A549 (cell line): ENCODE measurements around the gene CSTPP1. TPM values are rescaled to one million over a fixed set of nuclear protein-coding genes. Genes with fewer than 3 reads are reported as not detected.

ENCODE experiments used
- ATAC-seq, 2 experiments: fragments of 200-7000 bp in 1 of 2; fragments of >200 bp in 1 of 2; cut with Nextera tagmentation in 1 of 2; cut with Tn5 transposase in 1 of 2; 3 replicates each; pipeline versions ENCODE4 v1.8.0 to v1.9.1; 2018 to 2020; ENCODE audit warnings: mild to moderate bottlenecking in 1 of 2, moderate library complexity in 1 of 2
- CTCF ChIA-PET: fragments of 300-600 bp; sonication (Branson Sonifier 250); formaldehyde crosslinking; extraction: SDS; loops from one replicate; lab custom pipeline; 2021; ENCODE audit warnings: antibody characterized with exemption, inconsistent platforms; lab: Yijun Ruan, JAX
- POLR2A ChIA-PET: fragments of 350-600 bp; formaldehyde crosslinking; extraction: SDS; loops from one replicate; lab custom pipeline; 2021; ENCODE audit warnings: antibody characterized with exemption, inconsistent platforms; lab: Yijun Ruan, JAX
- DNase-seq, 2 experiments: peaks; one replicate each; pipeline versions ENCODE4 v3.0.0 to v3.0.0-alpha.2; 2011 to 2016; ENCODE audit warnings: low read depth in 1 of 2, low spot score in 1 of 2
- FAIRE-seq: peaks from 2 replicates; lab custom pipeline; 2011; peaks lifted over from hg19 to GRCh38; lab: Jason Lieb, UNC
- H3K27ac ChIP-seq, 2 experiments: fragments of >200 bp; sonication (Bioruptor Twin); formaldehyde crosslinking; 3 replicates each; pipeline ENCODE4 v1.5.1; 2016 to 2017
- H3K4me1 ChIP-seq: fragments of >200 bp; sonication (Bioruptor Twin); formaldehyde crosslinking; 3 replicates; pipeline ENCODE4 v1.6.1; 2016
- H3K4me2 ChIP-seq: fragments of >200 bp; sonication (Bioruptor Twin); formaldehyde crosslinking; 3 replicates; pipeline ENCODE4 v1.6.1; 2016
- H3K4me3 ChIP-seq: fragments of >200 bp; sonication (Bioruptor Twin); formaldehyde crosslinking; 3 replicates; pipeline ENCODE4 v1.5.1; 2016
- H3K9me3 ChIP-seq: fragments of >200 bp; sonication (Bioruptor Twin); formaldehyde crosslinking; 3 replicates; pipeline ENCODE4 v1.6.1; 2016
- BHLHE40 ChIP-seq: IDR thresholded peaks from 2 replicates; pipeline ENCODE4 v1.6.1; 2012; ENCODE audit warnings: low read depth, low read length, inconsistent platforms
- CHD2 ChIP-seq: fragments of 150-350 bp; IDR thresholded peaks from 2 replicates; pipeline ENCODE4 v1.6.1; 2014; ENCODE audit warnings: low read length; ENCODE audit not compliant: partially characterized antibody
- CHD4 ChIP-seq: fragments of 200-600 bp; sonication (generic); IDR thresholded peaks from 2 replicates; pipeline ENCODE4 v1.6.1; 2016; ENCODE audit warnings: antibody characterized with exemption, mild to moderate bottlenecking, borderline replicate concordance
- EHMT2 ChIP-seq: fragments of 200-600 bp; sonication (generic); IDR thresholded peaks from 2 replicates; pipeline ENCODE4 v1.6.1; 2016; ENCODE audit warnings: antibody characterized with exemption, low read depth, mild to moderate bottlenecking, moderate library complexity
- GATA3 ChIP-seq: IDR thresholded peaks from 2 replicates; pipeline ENCODE4 v1.6.1; 2012; ENCODE audit warnings: borderline replicate concordance
- HOXB5 ChIP-seq: fragments of 250-450 bp; sonication (Bioruptor Pico); IDR thresholded peaks from 2 replicates; pipeline ENCODE4 v1.5.0; 2020; ENCODE audit warnings: mild to moderate bottlenecking, moderate library complexity
- JUN ChIP-seq, 2 experiments: fragments of >200 bp; sonication (Bioruptor Twin); formaldehyde crosslinking; IDR thresholded peaks; 2 replicates in 1 of 2; 3 replicates in 1 of 2; pipeline ENCODE4 v1.6.1; 2016 to 2017
- KDM1A ChIP-seq: fragments of 200-600 bp; sonication (generic); IDR thresholded peaks from 2 replicates; pipeline ENCODE4 v1.6.1; 2016; ENCODE audit warnings: low read depth, mild to moderate bottlenecking
- KDM5A ChIP-seq: fragments of 200-600 bp; sonication (generic); IDR thresholded peaks from 2 replicates; pipeline ENCODE4 v1.6.1; 2016; ENCODE audit warnings: antibody characterized with exemption, mild to moderate bottlenecking
- MAFK ChIP-seq: fragments of 450-650 bp; IDR thresholded peaks from 2 replicates; pipeline ENCODE4 v1.6.1; 2014; ENCODE audit not compliant: partially characterized antibody
- MAZ ChIP-seq: fragments of 150-350 bp; IDR thresholded peaks from 2 replicates; pipeline ENCODE4 v1.6.1; 2014; ENCODE audit warnings: antibody characterized with exemption, low read depth, low read length, borderline replicate concordance
- MYC ChIP-seq: IDR thresholded peaks from 2 replicates; pipeline ENCODE4 v1.6.1; 2012; ENCODE audit warnings: mild to moderate bottlenecking, inconsistent platforms, low read length, improper control_type of control experiment, borderline replicate concordance
- NPAS2 ChIP-seq: fragments of 250-450 bp; sonication (Bioruptor Pico); IDR thresholded peaks from 2 replicates; pipeline ENCODE4 v1.8.0; 2022; ENCODE audit warnings: mild to moderate bottlenecking, moderate library complexity, borderline replicate concordance
- NR3C1 ChIP-seq: fragments of >200 bp; sonication (Bioruptor Twin); formaldehyde crosslinking; IDR thresholded peaks from 3 replicates; pipeline ENCODE4 v1.6.1; 2017
- POLR2A ChIP-seq: IDR thresholded peaks from 2 replicates; pipeline ENCODE4 v1.6.1; 2012; ENCODE audit warnings: mild to moderate bottlenecking, low read length
- POLR2AphosphoS2 ChIP-seq: conservative IDR thresholded peaks from 2 replicates; pipeline ENCODE4 v1.6.1; 2012; ENCODE audit warnings: low read length, improper control_type of control experiment, inconsistent platforms
- RFX5 ChIP-seq: fragments of 450-650 bp; IDR thresholded peaks from 2 replicates; pipeline ENCODE4 v1.7.1; 2014; ENCODE audit warnings: antibody characterized with exemption, mild to moderate bottlenecking, moderate library complexity
- SREBF2 ChIP-seq: fragments of 450-650 bp; IDR thresholded peaks from 2 replicates; pipeline ENCODE4 v1.6.1; 2014; ENCODE audit warnings: mild to moderate bottlenecking, moderate library complexity
- TFCP2L1 ChIP-seq: fragments of 250-450 bp; sonication (Bioruptor Pico); IDR thresholded peaks from 2 replicates; pipeline ENCODE4 v1.5.0; 2021; ENCODE audit warnings: mild to moderate bottlenecking
- WGBS: methylation state at CpG from one replicate; pipeline ENCODE4 v1.1.6; 2017; ENCODE audit errors: missing lambda C conversion rate; 5-methylcytosine and 5-hydroxymethylcytosine counted together
- polyA plus RNA-seq, 4 experiments: library from polyadenylated mRNA; depleted of rRNA in 3 of 4; stranded (reverse); fragments of >200 nt; fragmentation: RNase III in 1 of 4; extraction: RNeasy Plus Mini Kit Qiagen cat#74134 plus additional on column Dnase treatment in 1 of 4; gene quantifications; 2 replicates in 3 of 4; 3 replicates in 1 of 4; pipeline ENCODE4 v1.2.3, GENCODE V29; 2011 to 2017
- TF ChIP-seq, protein P1 (sequence below): fragments of 250-450 bp; sonication (Bioruptor Pico); IDR thresholded peaks from 2 replicates; pipeline ENCODE4 v1.5.0; 2020; ENCODE audit warnings: low read depth, mild to moderate bottlenecking, moderate library complexity
- TF ChIP-seq, protein P2 (sequence below): fragments of 450-650 bp; IDR thresholded peaks from 2 replicates; pipeline ENCODE4 v1.6.1; 2014; ENCODE audit warnings: antibody characterized with exemption
- TF ChIP-seq, protein P3 (sequence below): IDR thresholded peaks from 2 replicates; pipeline ENCODE4 v1.6.1; 2012
- TF ChIP-seq, protein P4 (sequence below): fragments of >200 bp; sonication (Bioruptor Twin); formaldehyde crosslinking; IDR thresholded peaks from 3 replicates; pipeline ENCODE4 v1.6.1; 2016
- TF ChIP-seq, protein P5 (sequence below): IDR thresholded peaks from 2 replicates; pipeline ENCODE4 v1.6.1; 2012; ENCODE audit warnings: low read depth, borderline replicate concordance
- TF ChIP-seq, protein P6 (sequence below): IDR thresholded peaks from 2 replicates; pipeline ENCODE4 v1.6.1; 2012
- TF ChIP-seq, protein P7 (sequence below): fragments of 150-350 bp; IDR thresholded peaks from 2 replicates; pipeline ENCODE4 v1.6.1; 2014; ENCODE audit warnings: low read depth, mild to moderate bottlenecking, low read length

CSTPP1 gene
- polyA plus RNA-seq, 2 of the 4 experiments (the other 2 are of a cell fraction): 31.5 to 34.5 TPM

DNA sequence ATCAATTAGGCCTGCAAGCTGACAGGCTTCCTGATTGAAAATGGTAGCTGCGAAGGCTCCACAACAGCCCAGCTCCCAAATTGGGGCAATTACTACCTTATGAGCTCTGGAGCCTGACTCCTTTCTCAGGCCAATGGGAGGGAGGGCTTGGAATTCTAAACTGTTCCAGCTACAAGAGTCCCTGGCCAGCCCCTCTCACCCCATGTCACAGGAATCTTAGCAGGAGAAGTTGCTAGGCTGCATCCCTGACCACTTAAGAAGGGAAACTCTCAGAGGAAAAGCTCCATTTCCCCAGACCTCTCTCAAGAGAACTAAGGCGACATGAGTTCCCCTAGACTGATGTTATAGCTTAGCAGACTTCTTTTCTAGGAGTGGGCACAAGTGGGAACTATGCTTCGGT, 23.1 kb upstream of the CSTPP1 start (continued):
- TF ChIP-seq, protein P1, sequence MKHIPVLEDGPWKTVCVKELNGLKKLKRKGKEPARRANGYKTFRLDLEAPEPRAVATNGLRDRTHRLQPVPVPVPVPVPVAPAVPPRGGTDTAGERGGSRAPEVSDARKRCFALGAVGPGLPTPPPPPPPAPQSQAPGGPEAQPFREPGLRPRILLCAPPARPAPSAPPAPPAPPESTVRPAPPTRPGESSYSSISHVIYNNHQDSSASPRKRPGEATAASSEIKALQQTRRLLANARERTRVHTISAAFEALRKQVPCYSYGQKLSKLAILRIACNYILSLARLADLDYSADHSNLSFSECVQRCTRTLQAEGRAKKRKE: no peak
- TF ChIP-seq CHD2: no peak
- TF ChIP-seq JUN (IDR thresholded peaks at IDR 0.05): no peak
- no peak for TF ChIP-seq MYC
- TF ChIP-seq POLR2A: no peak
- TF ChIP-seq, protein P2, sequence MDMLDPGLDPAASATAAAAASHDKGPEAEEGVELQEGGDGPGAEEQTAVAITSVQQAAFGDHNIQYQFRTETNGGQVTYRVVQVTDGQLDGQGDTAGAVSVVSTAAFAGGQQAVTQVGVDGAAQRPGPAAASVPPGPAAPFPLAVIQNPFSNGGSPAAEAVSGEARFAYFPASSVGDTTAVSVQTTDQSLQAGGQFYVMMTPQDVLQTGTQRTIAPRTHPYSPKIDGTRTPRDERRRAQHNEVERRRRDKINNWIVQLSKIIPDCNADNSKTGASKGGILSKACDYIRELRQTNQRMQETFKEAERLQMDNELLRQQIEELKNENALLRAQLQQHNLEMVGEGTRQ: no peak
- no peak for TF ChIP-seq HOXB5 (CRISPR knock-in tag)

DNA sequence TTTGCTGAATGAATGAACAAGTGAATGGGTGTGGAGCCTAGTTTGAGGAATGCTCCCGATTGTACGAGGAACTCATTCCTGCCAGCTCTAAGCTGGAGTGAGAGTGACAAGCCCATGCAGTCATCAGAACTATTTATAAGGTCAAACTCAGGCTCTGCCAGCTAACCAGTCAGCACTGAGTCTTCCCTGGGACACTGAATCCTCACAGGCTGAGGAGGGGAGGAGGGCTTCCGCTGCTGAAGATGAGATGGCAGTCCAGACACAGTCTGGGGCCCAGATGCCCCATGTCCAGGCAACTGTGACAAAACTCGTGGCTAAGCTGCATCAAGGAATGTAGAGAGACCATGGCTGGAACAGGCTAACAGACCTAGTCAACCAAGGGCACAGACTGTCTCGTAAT, 22.2 kb upstream of the CSTPP1 start:
- ATAC-seq (no peak), DNase-seq (no peak), FAIRE-seq (no peak)
- ChIA-PET POLR2A (interaction anchor here (1.2 kb wide), 1 partner anchor 22 kb away, joined by 3 read pairs; the partner anchor contains the start of gene CSTPP1), CTCF (interaction anchor here (0.7 to 8.2 kb wide), 8 partner anchors 18 to 939 kb away, joined by 3 to 103 read pairs (median 4); no protein-coding TSS in a partner anchor)
- no peak overlapping the region for H3K4me3 ChIP-seq
- peaks cover 8% of the 10 kb centered on the region for H3K4me1 ChIP-seq
- H3K9me3 ChIP-seq: no peaks in the 10 kb centered on the region
- H3K27ac ChIP-seq: no peak overlapping the region
- WGBS: 50% methylated on average over 5 of the region's 5 CpGs
- no peak overlapping the region for H3K4me2 ChIP-seq
- TF ChIP-seq EHMT2 (no peak), CHD4 (no peak), KDM1A (no peak), TFCP2L1 (CRISPR knock-in tag) (no peak), RFX5 (no peak), MAZ (no peak), KDM5A (no peak), CHD2 (no peak), NR3C1 (no peak), GATA3 (no peak), POLR2AphosphoS2 (no peak), MAFK (no peak), NPAS2 (CRISPR knock-in tag) (no peak), SREBF2 (no peak), BHLHE40 (no peak)
- TF ChIP-seq, protein P3, sequence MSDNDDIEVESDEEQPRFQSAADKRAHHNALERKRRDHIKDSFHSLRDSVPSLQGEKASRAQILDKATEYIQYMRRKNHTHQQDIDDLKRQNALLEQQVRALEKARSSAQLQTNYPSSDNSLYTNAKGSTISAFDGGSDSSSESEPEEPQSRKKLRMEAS: no peak
- TF ChIP-seq, protein P4, sequence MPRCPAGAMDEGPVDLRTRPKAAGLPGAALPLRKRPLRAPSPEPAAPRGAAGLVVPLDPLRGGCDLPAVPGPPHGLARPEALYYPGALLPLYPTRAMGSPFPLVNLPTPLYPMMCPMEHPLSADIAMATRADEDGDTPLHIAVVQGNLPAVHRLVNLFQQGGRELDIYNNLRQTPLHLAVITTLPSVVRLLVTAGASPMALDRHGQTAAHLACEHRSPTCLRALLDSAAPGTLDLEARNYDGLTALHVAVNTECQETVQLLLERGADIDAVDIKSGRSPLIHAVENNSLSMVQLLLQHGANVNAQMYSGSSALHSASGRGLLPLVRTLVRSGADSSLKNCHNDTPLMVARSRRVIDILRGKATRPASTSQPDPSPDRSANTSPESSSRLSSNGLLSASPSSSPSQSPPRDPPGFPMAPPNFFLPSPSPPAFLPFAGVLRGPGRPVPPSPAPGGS: no peak
- TF ChIP-seq, protein P5, sequence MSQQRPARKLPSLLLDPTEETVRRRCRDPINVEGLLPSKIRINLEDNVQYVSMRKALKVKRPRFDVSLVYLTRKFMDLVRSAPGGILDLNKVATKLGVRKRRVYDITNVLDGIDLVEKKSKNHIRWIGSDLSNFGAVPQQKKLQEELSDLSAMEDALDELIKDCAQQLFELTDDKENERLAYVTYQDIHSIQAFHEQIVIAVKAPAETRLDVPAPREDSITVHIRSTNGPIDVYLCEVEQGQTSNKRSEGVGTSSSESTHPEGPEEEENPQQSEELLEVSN: no peak
- TF ChIP-seq, protein P6, sequence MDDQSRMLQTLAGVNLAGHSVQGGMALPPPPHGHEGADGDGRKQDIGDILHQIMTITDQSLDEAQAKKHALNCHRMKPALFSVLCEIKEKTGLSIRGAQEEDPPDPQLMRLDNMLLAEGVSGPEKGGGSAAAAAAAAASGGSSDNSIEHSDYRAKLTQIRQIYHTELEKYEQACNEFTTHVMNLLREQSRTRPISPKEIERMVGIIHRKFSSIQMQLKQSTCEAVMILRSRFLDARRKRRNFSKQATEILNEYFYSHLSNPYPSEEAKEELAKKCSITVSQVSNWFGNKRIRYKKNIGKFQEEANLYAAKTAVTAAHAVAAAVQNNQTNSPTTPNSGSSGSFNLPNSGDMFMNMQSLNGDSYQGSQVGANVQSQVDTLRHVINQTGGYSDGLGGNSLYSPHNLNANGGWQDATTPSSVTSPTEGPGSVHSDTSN: no peak
- TF ChIP-seq, protein P7, sequence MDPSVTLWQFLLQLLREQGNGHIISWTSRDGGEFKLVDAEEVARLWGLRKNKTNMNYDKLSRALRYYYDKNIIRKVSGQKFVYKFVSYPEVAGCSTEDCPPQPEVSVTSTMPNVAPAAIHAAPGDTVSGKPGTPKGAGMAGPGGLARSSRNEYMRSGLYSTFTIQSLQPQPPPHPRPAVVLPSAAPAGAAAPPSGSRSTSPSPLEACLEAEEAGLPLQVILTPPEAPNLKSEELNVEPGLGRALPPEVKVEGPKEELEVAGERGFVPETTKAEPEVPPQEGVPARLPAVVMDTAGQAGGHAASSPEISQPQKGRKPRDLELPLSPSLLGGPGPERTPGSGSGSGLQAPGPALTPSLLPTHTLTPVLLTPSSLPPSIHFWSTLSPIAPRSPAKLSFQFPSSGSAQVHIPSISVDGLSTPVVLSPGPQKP: no peak
